Loucy (cell line): Measurements from ENCODE around the gene GTPBP4.

Experiments used
- H2AFZ ChIP-seq: fragments of 200-600 bp; sonication (generic); 2 replicates; pipeline ENCODE4 v1.6.0; 2016; ENCODE audit warnings: antibody characterized with exemption, mild to moderate bottlenecking, low read length, moderate library complexity
- H3F3A ChIP-seq: fragments of 200-600 bp; 2 replicates; pipeline ENCODE4 v1.6.0; 2016; ENCODE audit warnings: antibody characterized with exemption, low read depth, mild to moderate bottlenecking
- H3K27me3 ChIP-seq: fragments of 200-600 bp; sonication (generic); 2 replicates; pipeline ENCODE4 v1.6.1; 2014; ENCODE audit warnings: low read length, mild to moderate bottlenecking; ENCODE audit not compliant: insufficient read depth, poor library complexity, severe bottlenecking
- H3K36me3 ChIP-seq: fragments of 200-600 bp; sonication (generic); 2 replicates; pipeline ENCODE4 v1.6.1; 2016; ENCODE audit warnings: low read length; ENCODE audit not compliant: insufficient read depth
- H3K4me1 ChIP-seq: fragments of 200-600 bp; sonication (generic); 2 replicates; pipeline ENCODE4 v1.5.1; 2014; ENCODE audit warnings: low read length, mild to moderate bottlenecking; ENCODE audit not compliant: insufficient read depth, poor library complexity, severe bottlenecking
- H3K4me2 ChIP-seq: fragments of 200-600 bp; sonication (generic); 2 replicates; pipeline ENCODE4 v1.6.0; 2014; ENCODE audit warnings: antibody characterized with exemption, low read length, low read depth, mild to moderate bottlenecking; ENCODE audit not compliant: poor library complexity, severe bottlenecking
- H3K4me3 ChIP-seq: fragments of 200-600 bp; sonication (generic); 2 replicates; pipeline ENCODE4 v1.5.1; 2014; ENCODE audit warnings: low read length, mild to moderate bottlenecking, mixed read lengths; ENCODE audit not compliant: poor library complexity, severe bottlenecking
- H3K79me2 ChIP-seq: fragments of 200-600 bp; sonication (generic); 2 replicates; pipeline ENCODE4 v1.6.1; 2014; ENCODE audit warnings: low read length; ENCODE audit not compliant: insufficient read depth
- H3K9ac ChIP-seq: fragments of 200-600 bp; sonication (generic); 2 replicates; pipeline ENCODE4 v1.6.0; 2014; ENCODE audit warnings: mild to moderate bottlenecking, low read depth, low read length, moderate library complexity; ENCODE audit not compliant: poor library complexity, severe bottlenecking
- H3K9me2 ChIP-seq: fragments of 200-600 bp; sonication (generic); replicated peaks from 2 replicates; pipeline ENCODE4 v1.6.1; 2016; ENCODE audit warnings: low read depth, low read length, mixed read lengths
- H3K9me3 ChIP-seq: fragments of 200-600 bp; sonication (generic); 2 replicates; pipeline ENCODE4 v1.6.1; 2014; ENCODE audit warnings: mild to moderate bottlenecking, antibody characterized with exemption, low read length, low read depth; ENCODE audit not compliant: insufficient read depth
- H4K20me1 ChIP-seq: fragments of 200-600 bp; sonication (generic); 2 replicates; pipeline ENCODE4 v1.6.0; 2014; ENCODE audit warnings: antibody characterized with exemption, low read length, mild to moderate bottlenecking; ENCODE audit not compliant: insufficient read depth, poor library complexity, severe bottlenecking
- CTCF ChIP-seq: fragments of 200-600 bp; sonication (generic); conservative IDR thresholded peaks from 2 replicates; pipeline ENCODE4 v1.5.1; 2014; ENCODE audit warnings: mild to moderate bottlenecking, antibody characterized with exemption, low read length
- EZH2phosphoT487 ChIP-seq: fragments of 200-600 bp; IDR thresholded peaks from 2 replicates; pipeline ENCODE4 v1.6.1; 2018; ENCODE audit warnings: antibody characterized with exemption, mild to moderate bottlenecking, moderate library complexity, borderline replicate concordance

The GTPBP4 gene

DNA sequence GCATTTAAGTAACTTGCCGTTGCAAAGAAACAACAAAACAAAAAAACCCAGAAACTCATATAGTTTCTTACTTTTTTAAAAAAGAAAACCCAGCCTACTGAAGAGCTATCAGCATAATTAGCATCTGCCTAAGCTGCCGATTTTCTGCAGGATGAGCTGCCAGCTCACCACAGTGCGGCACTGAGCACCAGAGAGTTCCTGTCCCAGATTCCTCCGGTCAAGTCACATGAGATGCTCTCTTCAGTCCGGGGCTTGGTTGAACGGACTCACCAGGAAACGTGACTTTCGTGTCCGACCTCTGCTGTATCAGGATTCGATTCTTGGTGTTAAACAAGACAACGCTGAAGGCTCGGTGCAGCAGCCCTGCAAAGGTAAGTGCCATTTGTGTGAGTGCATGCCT, 34.2 kb downstream of the GTPBP4 start:
- Histone ChIP-seq H3K4me2 (no peak overlapping the region), H3K4me3 (no peak overlapping the region), H3F3A (no peaks in the 10 kb centered on the region), H3K9me2 (no peaks in the 10 kb centered on the region), H3K27me3 (no peaks in the 10 kb centered on the region), H3K79me2 (no peaks in the 10 kb centered on the region), H3K9ac (no peak overlapping the region), H2AFZ (no peak overlapping the region), H3K4me1 (no peaks in the 10 kb centered on the region), H3K36me3 (peaks cover 17% of the 10 kb centered on the region; the same call in 1 of the 2 replicates), H3K9me3 (no peaks in the 10 kb centered on the region), H4K20me1 (peaks cover 2% of the 10 kb centered on the region)
- TF ChIP-seq CTCF (no peak), EZH2phosphoT487 (no peak)

- no peaks in the 10 kb centered on the region for H3K9me3 ChIP-seq
- no peaks in the 10 kb centered on the region for H3K4me1 ChIP-seq
- H3K79me2 ChIP-seq, result no peaks in the 10 kb centered on the region
- no peak overlapping the region for H3K9ac ChIP-seq
- H2AFZ ChIP-seq, result no peak overlapping the region
- no peaks in the 10 kb centered on the region for H3F3A ChIP-seq
- H3K4me2 ChIP-seq, result no peak overlapping the region
- TF ChIP-seq EZH2phosphoT487, result no peak
- no peak for TF ChIP-seq CTCF
- H4K20me1 ChIP-seq, result no peaks in the 10 kb centered on the region
- peaks cover 5% of the 10 kb centered on the region; the same call in 1 of the 2 replicates for H3K36me3 ChIP-seq
- H3K4me3 ChIP-seq, result no peak overlapping the region
- H3K27me3 ChIP-seq, result no peaks in the 10 kb centered on the region
- H3K9me2 ChIP-seq, result no peaks in the 10 kb centered on the region
These were observed 35.9 kb downstream of the GTPBP4 start for GRCh38 chr10:1024103-1024502.

GRCh38 chr10:1025683-1026082, 37.4 kb downstream of the GTPBP4 start, which contains the start of gene IDI2:
TSS of gene IDI2 (minus strand) at chr10:1025859. CDS start at chr10:1024723, 1,136 bp downstream.
- H3K9ac ChIP-seq, result no peak within 1 kb of the TSS
- no peaks in the 10 kb centered on the region for H3F3A ChIP-seq
- no peak within 1 kb of the TSS for H3K4me2 ChIP-seq
- TF ChIP-seq EZH2phosphoT487, result no peak
- TF ChIP-seq CTCF, result no peak
- no peaks in the 10 kb centered on the region for H3K9me3 ChIP-seq
- no peaks in the 10 kb centered on the region for H3K4me1 ChIP-seq
- no peaks in the 10 kb centered on the region for H3K27me3 ChIP-seq
- H2AFZ ChIP-seq, result no peak within 1 kb of the TSS
- no peaks in the 10 kb centered on the region for H4K20me1 ChIP-seq
- H3K9me2 ChIP-seq, result no peaks in the 10 kb centered on the region
- H3K36me3 ChIP-seq, result no peaks in the 10 kb centered on the region
- H3K79me2 ChIP-seq, result no peaks in the 10 kb centered on the region
- H3K4me3 ChIP-seq, result no peak within 1 kb of the TSS
